GM23338 (cell line): Measurements from ENCODE around the gene CNOT6.

Experiments
- CREB1 ChIP-seq: fragments of 250-450 bp; sonication (Bioruptor Pico); IDR thresholded peaks from 2 replicates; pipeline ENCODE4 v1.5.0; 2020; ENCODE audit warnings: low read depth, mild to moderate bottlenecking, moderate library complexity
- EZH2 ChIP-seq: fragments of 200-600 bp; sonication (generic); IDR thresholded peaks from one replicate; pipeline ENCODE4 v1.8.0; 2017; ENCODE audit warnings: antibody characterized with exemption, mild to moderate bottlenecking, low read depth; ENCODE audit not compliant: unreplicated experiment
- EZH2phosphoT487 ChIP-seq: fragments of 200-600 bp; sonication (generic); IDR thresholded peaks from one replicate; pipeline ENCODE4 v1.8.1; 2018; ENCODE audit warnings: antibody characterized with exemption; ENCODE audit not compliant: unreplicated experiment
- JUNB ChIP-seq: IDR thresholded peaks from one replicate; pipeline ENCODE4 v1.6.1; 2016; ENCODE audit warnings: antibody characterized with exemption; ENCODE audit not compliant: unreplicated experiment
- NANOG ChIP-seq: IDR thresholded peaks from 2 replicates; pipeline ENCODE4 v1.6.1; 2016; ENCODE audit warnings: antibody characterized with exemption, borderline replicate concordance
- POLR2AphosphoS5 ChIP-seq: IDR thresholded peaks from 2 replicates; pipeline ENCODE4 v1.6.1; 2016; ENCODE audit warnings: antibody characterized with exemption, low read depth
- REST ChIP-seq: IDR thresholded peaks from one replicate; pipeline ENCODE4 v1.6.1; 2018; ENCODE audit warnings: antibody characterized with exemption; ENCODE audit not compliant: unreplicated experiment
- ZNF331 ChIP-seq: fragments of 250-450 bp; sonication (Bioruptor Pico); IDR thresholded peaks from 2 replicates; pipeline ENCODE4 v1.5.0; 2020; ENCODE audit warnings: low read depth, mild to moderate bottlenecking, moderate library complexity
- TF ChIP-seq, protein P1 (sequence below), 2 experiments: fragments of 200-600 bp in 1 of 2; sonication (generic) in 1 of 2; conservative IDR thresholded peaks; 2 replicates each; pipeline versions ENCODE4 v1.5.1 to v1.6.1; 2016 to 2017; ENCODE audit warnings: antibody characterized with exemption in 2 of 2, low read depth in 2 of 2, mild to moderate bottlenecking in 2 of 2, moderate library complexity in 1 of 2

DNA sequence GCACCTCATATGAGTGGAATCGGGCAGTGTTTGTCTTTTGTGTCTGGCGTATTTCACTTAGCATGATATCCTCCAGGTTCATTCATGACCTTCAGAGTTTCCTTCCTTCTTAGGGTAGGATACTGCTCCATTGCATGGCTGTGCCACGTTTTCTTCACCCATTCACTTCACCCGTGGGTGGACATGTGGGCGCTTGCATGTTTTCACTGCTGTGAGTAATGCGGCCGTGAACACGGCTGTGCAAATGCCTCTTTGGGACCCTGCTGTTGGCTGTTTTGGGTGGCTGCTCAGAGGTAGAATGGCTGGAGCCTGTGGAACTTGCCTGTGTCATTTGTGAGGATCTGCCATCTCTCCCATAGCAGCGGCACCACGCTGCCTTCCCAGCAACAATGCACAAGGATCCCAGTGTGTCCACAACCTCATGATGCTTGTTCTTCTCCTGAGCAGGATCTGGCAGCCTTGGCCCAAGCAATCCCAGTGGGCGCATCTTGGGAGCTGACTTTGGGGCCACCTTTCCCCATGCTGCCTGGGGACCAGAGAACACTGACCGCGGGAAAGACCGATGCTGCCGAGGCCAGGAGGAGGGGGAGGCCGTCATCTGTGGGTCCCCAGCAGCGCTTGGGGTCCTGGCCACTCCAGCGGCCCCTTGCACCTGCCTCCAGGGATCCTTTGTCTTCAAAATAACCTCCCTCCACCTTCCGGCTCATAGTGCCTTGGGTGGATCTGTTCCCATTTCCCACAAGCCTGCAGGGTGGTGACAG lies 99.4 kb downstream of the CNOT6 start:
- TF ChIP-seq, protein P1, sequence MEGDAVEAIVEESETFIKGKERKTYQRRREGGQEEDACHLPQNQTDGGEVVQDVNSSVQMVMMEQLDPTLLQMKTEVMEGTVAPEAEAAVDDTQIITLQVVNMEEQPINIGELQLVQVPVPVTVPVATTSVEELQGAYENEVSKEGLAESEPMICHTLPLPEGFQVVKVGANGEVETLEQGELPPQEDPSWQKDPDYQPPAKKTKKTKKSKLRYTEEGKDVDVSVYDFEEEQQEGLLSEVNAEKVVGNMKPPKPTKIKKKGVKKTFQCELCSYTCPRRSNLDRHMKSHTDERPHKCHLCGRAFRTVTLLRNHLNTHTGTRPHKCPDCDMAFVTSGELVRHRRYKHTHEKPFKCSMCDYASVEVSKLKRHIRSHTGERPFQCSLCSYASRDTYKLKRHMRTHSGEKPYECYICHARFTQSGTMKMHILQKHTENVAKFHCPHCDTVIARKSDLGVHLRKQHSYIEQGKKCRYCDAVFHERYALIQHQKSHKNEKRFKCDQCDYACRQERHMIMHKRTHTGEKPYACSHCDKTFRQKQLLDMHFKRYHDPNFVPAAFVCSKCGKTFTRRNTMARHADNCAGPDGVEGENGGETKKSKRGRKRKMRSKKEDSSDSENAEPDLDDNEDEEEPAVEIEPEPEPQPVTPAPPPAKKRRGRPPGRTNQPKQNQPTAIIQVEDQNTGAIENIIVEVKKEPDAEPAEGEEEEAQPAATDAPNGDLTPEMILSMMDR (conservative IDR thresholded peaks at IDR 0.05; ENCODE audit: low read depth in 2 of 2): no peak
- TF ChIP-seq EZH2phosphoT487 (no peak), CREB1 (CRISPR knock-in tag) (no peak), POLR2AphosphoS5 (no peak), JUNB (no peak), EZH2 (no peak), ZNF331 (no peak), REST (no peak), NANOG (no peak)
